K562 (cell line): Measurements from ENCODE around the gene HDLBP. TPM values are rescaled to one million over a fixed set of nuclear protein-coding genes. Genes with fewer than 3 reads are reported as not detected.

Experiments used
- ATF1 ChIP-seq, 2 experiments: fragments of 450-650 bp in 1 of 2; IDR thresholded peaks; 2 replicates each; pipeline ENCODE4 v1.6.1; 2016; ENCODE audit warnings: missing compliant biosample characterization in 1 of 2, missing genetic modification characterization in 1 of 2
- CXXC5 ChIP-seq: fragments of 250-450 bp; sonication (Bioruptor Pico); IDR thresholded peaks from 2 replicates; pipeline ENCODE4 v1.8.0; 2022; ENCODE audit warnings: inconsistent platforms, mild to moderate bottlenecking, moderate library complexity
- FOXA1 ChIP-seq: fragments of 450-650 bp; IDR thresholded peaks from 2 replicates; pipeline ENCODE4 v1.6.1; 2016; ENCODE audit warnings: mild to moderate bottlenecking, borderline replicate concordance
- FOXJ3 ChIP-seq: sonication (generic); formaldehyde crosslinking; IDR thresholded peaks from 2 replicates; pipeline ENCODE4 v1.4.0; 2020; ENCODE audit warnings: mild to moderate bottlenecking, missing genetic modification reagents
- GABPA ChIP-seq: fragments of 200-800 bp; sonication (Bioruptor generic); conservative IDR thresholded peaks from 2 replicates; pipeline ENCODE4 v1.6.1; 2016; ENCODE audit warnings: low read depth, missing genetic modification characterization, missing compliant biosample characterization
- GABPB2 ChIP-seq: fragments of 250-450 bp; sonication (Bioruptor Pico); conservative IDR thresholded peaks from 2 replicates; pipeline ENCODE4 v1.5.1; 2021; ENCODE audit warnings: mild to moderate bottlenecking
- HDAC1 ChIP-seq, 2 experiments: fragments of 450-650 bp; IDR thresholded peaks; 2 replicates each; pipeline ENCODE4 v1.6.1; 2016 to 2017; ENCODE audit warnings: inconsistent platforms in 1 of 2, mild to moderate bottlenecking in 1 of 2, moderate library complexity in 1 of 2
- HDAC6 ChIP-seq: IDR thresholded peaks from 2 replicates; pipeline ENCODE4 v1.6.1; 2012; ENCODE audit warnings: low read depth, mild to moderate bottlenecking, control low read depth, inconsistent platforms, low read length, moderate library complexity
- KAT2B ChIP-seq: IDR thresholded peaks from one replicate; pipeline ENCODE4 v1.6.1; 2012; ENCODE audit warnings: low read depth, mild to moderate bottlenecking, control low read depth, inconsistent platforms, low read length, moderate library complexity
- KDM5B ChIP-seq: fragments of 200-600 bp; sonication (generic); IDR thresholded peaks from 2 replicates; pipeline ENCODE4 v1.6.1; 2012; ENCODE audit warnings: low read depth, mild to moderate bottlenecking, moderate library complexity, low read length, control low read depth, inconsistent platforms; ENCODE audit not compliant: insufficient replicate concordance
- MBD2 ChIP-seq: sonication (generic); IDR thresholded peaks from 2 replicates; pipeline ENCODE4 v1.6.1; 2016; ENCODE audit warnings: low read depth, borderline replicate concordance
- PML ChIP-seq: IDR thresholded peaks from 2 replicates; pipeline ENCODE4 v1.6.1; 2012; ENCODE audit warnings: low read length, inconsistent platforms
- SETDB1 ChIP-seq: IDR thresholded peaks from one replicate; pipeline ENCODE4 v1.6.1; 2012; ENCODE audit warnings: low read length, control low read depth, inconsistent platforms
- SMARCA5 ChIP-seq: fragments of 450-650 bp; IDR thresholded peaks from 2 replicates; pipeline ENCODE4 v1.6.1; 2016
- SP1 ChIP-seq: sonication (generic); formaldehyde crosslinking; IDR thresholded peaks from 2 replicates; pipeline ENCODE4 v1.8.1; 2022; ENCODE audit warnings: mild to moderate bottlenecking, missing genetic modification reagents
- SUPT5H ChIP-seq: fragments of 450-650 bp; IDR thresholded peaks from 2 replicates; pipeline ENCODE4 v1.6.1; 2016
- TBP ChIP-seq: optimal IDR thresholded peaks from 2 replicates; pipeline ENCODE3; 2011; ENCODE audit warnings: low read depth, low read length, improper control_type of control experiment
- U2AF2 ChIP-seq: fragments of 200-400 bp; formaldehyde crosslinking; optimal IDR thresholded peaks from 2 replicates; pipeline ENCODE3; 2017; ENCODE audit warnings: low read depth, mild to moderate bottlenecking, low read length
- YY1 ChIP-seq, 3 experiments: IDR thresholded peaks; 2 replicates each; pipeline ENCODE4 v1.6.1; 2011; ENCODE audit warnings: low read length in 2 of 3, mild to moderate bottlenecking in 2 of 3, moderate library complexity in 2 of 3, borderline replicate concordance in 1 of 3, control low read depth in 1 of 3, low read depth in 1 of 3; ENCODE audit not compliant: insufficient read depth in 3 of 3, insufficient replicate concordance in 2 of 3, control insufficient read depth in 1 of 3, insufficient read length in 1 of 3; ENCODE audit errors: extremely low read depth in 1 of 3
- ZKSCAN3 ChIP-seq: fragments of 250-450 bp; sonication (Bioruptor Pico); IDR thresholded peaks from 2 replicates; pipeline ENCODE4 v1.4.0; 2020
- ZNF695 ChIP-seq: fragments of 450-650 bp; formaldehyde crosslinking; IDR thresholded peaks from 2 replicates; pipeline ENCODE4 v1.4.0; 2020; ENCODE audit warnings: mild to moderate bottlenecking, moderate library complexity
- polyA plus RNA-seq, 8 experiments: library from polyadenylated mRNA; depleted of rRNA in 4 of 8; stranded (reverse) in 5 of 8; unstranded in 3 of 8; fragments of >200 nt; fragmentation: Nextera tagmentation in 2 of 8; fragmentation: Illumina TruSeq in 1 of 8; extraction: Ambion mirVana in 2 of 8; extraction: Trizol in 1 of 8; gene quantifications; 2 replicates each; pipeline versions ENCODE4 v1.2.1 to v1.2.3, GENCODE V29; 2011 to 2014; ENCODE audit warnings: inconsistent platforms in 1 of 8, missing spikeins in 1 of 8
- total RNA-seq, 7 experiments: library from RNA; depleted of rRNA in 6 of 7; stranded (reverse); fragments of >200 nt in 6 of 7; fragmentation: Illumina TruSeq in 2 of 7; extraction: Trizol in 2 of 7; gene quantifications; 2 replicates each; pipeline versions ENCODE4 v1.2.1 to v1.2.3, GENCODE V29; 2011 to 2021; ENCODE audit warnings: low replicate concordance in 1 of 7
- TF ChIP-seq, protein P1 (sequence below): fragments of 200-800 bp; sonication (Bioruptor generic); IDR thresholded peaks from 2 replicates; pipeline ENCODE4 v1.6.1; 2016; ENCODE audit warnings: missing genetic modification characterization, missing compliant biosample characterization
- TF ChIP-seq, protein P2 (sequence below): sonication (generic); formaldehyde crosslinking; IDR thresholded peaks from 2 replicates; pipeline ENCODE4 v1.9.0; 2022; ENCODE audit warnings: mild to moderate bottlenecking, missing genetic modification reagents

Gene HDLBP
- total and polyA plus RNA-seq, 9 of the 15 experiments (the other 6 are each of a cell fraction or from before 2014, with no cell fraction given): 24.4 to 378 (median 146) TPM

- TF ChIP-seq, protein P1, sequence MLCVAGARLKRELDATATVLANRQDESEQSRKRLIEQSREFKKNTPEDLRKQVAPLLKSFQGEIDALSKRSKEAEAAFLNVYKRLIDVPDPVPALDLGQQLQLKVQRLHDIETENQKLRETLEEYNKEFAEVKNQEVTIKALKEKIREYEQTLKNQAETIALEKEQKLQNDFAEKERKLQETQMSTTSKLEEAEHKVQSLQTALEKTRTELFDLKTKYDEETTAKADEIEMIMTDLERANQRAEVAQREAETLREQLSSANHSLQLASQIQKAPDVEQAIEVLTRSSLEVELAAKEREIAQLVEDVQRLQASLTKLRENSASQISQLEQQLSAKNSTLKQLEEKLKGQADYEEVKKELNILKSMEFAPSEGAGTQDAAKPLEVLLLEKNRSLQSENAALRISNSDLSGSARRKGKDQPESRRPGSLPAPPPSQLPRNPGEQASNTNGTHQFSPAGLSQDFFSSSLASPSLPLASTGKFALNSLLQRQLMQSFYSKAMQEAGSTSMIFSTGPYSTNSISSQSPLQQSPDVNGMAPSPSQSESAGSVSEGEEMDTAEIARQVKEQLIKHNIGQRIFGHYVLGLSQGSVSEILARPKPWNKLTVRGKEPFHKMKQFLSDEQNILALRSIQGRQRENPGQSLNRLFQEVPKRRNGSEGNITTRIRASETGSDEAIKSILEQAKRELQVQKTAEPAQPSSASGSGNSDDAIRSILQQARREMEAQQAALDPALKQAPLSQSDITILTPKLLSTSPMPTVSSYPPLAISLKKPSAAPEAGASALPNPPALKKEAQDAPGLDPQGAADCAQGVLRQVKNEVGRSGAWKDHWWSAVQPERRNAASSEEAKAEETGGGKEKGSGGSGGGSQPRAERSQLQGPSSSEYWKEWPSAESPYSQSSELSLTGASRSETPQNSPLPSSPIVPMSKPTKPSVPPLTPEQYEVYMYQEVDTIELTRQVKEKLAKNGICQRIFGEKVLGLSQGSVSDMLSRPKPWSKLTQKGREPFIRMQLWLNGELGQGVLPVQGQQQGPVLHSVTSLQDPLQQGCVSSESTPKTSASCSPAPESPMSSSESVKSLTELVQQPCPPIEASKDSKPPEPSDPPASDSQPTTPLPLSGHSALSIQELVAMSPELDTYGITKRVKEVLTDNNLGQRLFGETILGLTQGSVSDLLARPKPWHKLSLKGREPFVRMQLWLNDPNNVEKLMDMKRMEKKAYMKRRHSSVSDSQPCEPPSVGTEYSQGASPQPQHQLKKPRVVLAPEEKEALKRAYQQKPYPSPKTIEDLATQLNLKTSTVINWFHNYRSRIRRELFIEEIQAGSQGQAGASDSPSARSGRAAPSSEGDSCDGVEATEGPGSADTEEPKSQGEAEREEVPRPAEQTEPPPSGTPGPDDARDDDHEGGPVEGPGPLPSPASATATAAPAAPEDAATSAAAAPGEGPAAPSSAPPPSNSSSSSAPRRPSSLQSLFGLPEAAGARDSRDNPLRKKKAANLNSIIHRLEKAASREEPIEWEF: no peak
- TF ChIP-seq ZKSCAN3: no peak
- TF ChIP-seq GABPA (tag): no peak
- no peak for TF ChIP-seq HDAC6
- peak; percentile 75 for TF ChIP-seq KDM5B
- peak; percentile 71 for TF ChIP-seq TBP
- no peak for TF ChIP-seq SMARCA5
- no peak for TF ChIP-seq GABPB2 (CRISPR knock-in tag)
- TF ChIP-seq ATF1 (CRISPR knock-in tag; IDR thresholded peaks at IDR 0.05): no peak
- TF ChIP-seq ATF1 (tag; IDR thresholded peaks at IDR 0.05): peak; percentile 25; the same call in 1 of the 2 replicates
- TF ChIP-seq HDAC1 (IDR thresholded peaks at IDR 0.05): peak in 1 of 2 experiments; percentile 65; a peak in 2 of 4 replicates
- no peak for TF ChIP-seq KAT2B
- TF ChIP-seq CXXC5 (CRISPR knock-in tag): peak; percentile 67
- no peak for TF ChIP-seq ZNF695 (CRISPR knock-in tag)
- no peak for TF ChIP-seq SETDB1
- 0 out of 2 replicates have a peak, but pooled peaks have one; percentile 23 for TF ChIP-seq PML
- peak in 1 of 3 experiments; percentile 23 for TF ChIP-seq YY1 (IDR thresholded peaks at IDR 0.05; ENCODE audit: borderline replicate concordance in 1 of 3, control insufficient read depth in 1 of 3, extremely low read depth in 1 of 3, insufficient read depth in 3 of 3, insufficient read length in 1 of 3, insufficient replicate concordance in 2 of 3, low read depth in 1 of 3, low read length in 2 of 3)
- peak; percentile 61; the same call in 1 of the 2 replicates for TF ChIP-seq SP1 (CRISPR knock-in tag)
- TF ChIP-seq MBD2: no peak
- TF ChIP-seq, protein P2, sequence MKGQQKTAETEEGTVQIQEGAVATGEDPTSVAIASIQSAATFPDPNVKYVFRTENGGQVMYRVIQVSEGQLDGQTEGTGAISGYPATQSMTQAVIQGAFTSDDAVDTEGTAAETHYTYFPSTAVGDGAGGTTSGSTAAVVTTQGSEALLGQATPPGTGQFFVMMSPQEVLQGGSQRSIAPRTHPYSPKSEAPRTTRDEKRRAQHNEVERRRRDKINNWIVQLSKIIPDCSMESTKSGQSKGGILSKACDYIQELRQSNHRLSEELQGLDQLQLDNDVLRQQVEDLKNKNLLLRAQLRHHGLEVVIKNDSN (CRISPR knock-in tag): no peak
- no peak for TF ChIP-seq U2AF2
- no peak for TF ChIP-seq FOXJ3 (CRISPR knock-in tag)
- 0 out of 2 replicates have a peak, but pooled peaks have one; percentile 45 for TF ChIP-seq SUPT5H
- no peak for TF ChIP-seq FOXA1
Measured at GRCh38 chr2:241355983-241356870, 40.8 kb upstream of the HDLBP start, which contains the start of gene FARP2 (continued).
